OCI-LY1 (cell line): ENCODE measurements around the gene ADNP.

Experiments
- H2AFZ ChIP-seq: fragments of 200-600 bp; sonication (generic), shearing (Covaris generic); 2 replicates; pipeline ENCODE4 v1.6.0; 2014; ENCODE audit warnings: antibody characterized with exemption, mild to moderate bottlenecking, low read length
- H3F3A ChIP-seq: fragments of 200-600 bp; sonication (generic), shearing (Covaris generic); 2 replicates; pipeline ENCODE4 v1.6.0; 2014; ENCODE audit warnings: mild to moderate bottlenecking, antibody characterized with exemption, low read length, moderate library complexity; ENCODE audit not compliant: insufficient read depth
- H3K27ac ChIP-seq: fragments of 200-600 bp; sonication (generic); 2 replicates; pipeline ENCODE4 v1.5.1; 2014; ENCODE audit warnings: low read length, mixed run types, mild to moderate bottlenecking, low read depth; ENCODE audit not compliant: poor library complexity, severe bottlenecking
- H3K27me3 ChIP-seq: fragments of 200-600 bp; sonication (generic); 2 replicates; pipeline ENCODE4 v1.6.0; 2014; ENCODE audit warnings: antibody characterized with exemption, mild to moderate bottlenecking, low read length, moderate library complexity; ENCODE audit not compliant: insufficient read depth
- H3K36me3 ChIP-seq: fragments of 200-600 bp; sonication (generic); 2 replicates; pipeline ENCODE4 v1.6.1; 2014; ENCODE audit warnings: mild to moderate bottlenecking, antibody characterized with exemption, low read length, moderate library complexity, mixed read lengths; ENCODE audit not compliant: insufficient read depth
- H3K4me1 ChIP-seq: fragments of 200-600 bp; sonication (generic); 2 replicates; pipeline ENCODE4 v1.5.1; 2014; ENCODE audit warnings: mild to moderate bottlenecking, low read length, moderate library complexity; ENCODE audit not compliant: insufficient read depth, severe bottlenecking
- H3K4me2 ChIP-seq: fragments of 200-600 bp; sonication (generic), shearing (Covaris generic); 2 replicates; pipeline ENCODE4 v1.6.1; 2014; ENCODE audit warnings: low read length
- H3K4me3 ChIP-seq: fragments of 200-600 bp; sonication (generic); 2 replicates; pipeline ENCODE4 v1.5.1; 2014; ENCODE audit warnings: low read length, low read depth, mild to moderate bottlenecking, mixed read lengths; ENCODE audit not compliant: poor library complexity, severe bottlenecking
- H3K79me2 ChIP-seq: fragments of 200-600 bp; shearing (Covaris generic); 2 replicates; pipeline ENCODE4 v1.6.1; 2016; ENCODE audit warnings: mixed run types, low read length, mixed read lengths; ENCODE audit not compliant: insufficient read depth
- H3K9ac ChIP-seq: fragments of 200-600 bp; sonication (generic), shearing (Covaris generic); 2 replicates; pipeline ENCODE4 v1.6.1; 2014; ENCODE audit warnings: mild to moderate bottlenecking, low read length, mixed read lengths
- H3K9me2 ChIP-seq: fragments of 200-600 bp; sonication (generic), shearing (Covaris generic); 2 replicates; pipeline ENCODE4 v1.6.1; 2014; ENCODE audit warnings: low read depth, mild to moderate bottlenecking, low read length, mixed read lengths
- H3K9me3 ChIP-seq: fragments of 200-600 bp; shearing (Covaris generic); 2 replicates; pipeline ENCODE4 v1.6.1; 2014; ENCODE audit warnings: low read length, mixed read lengths
- H4K20me1 ChIP-seq: fragments of 200-600 bp; sonication (generic), shearing (Covaris generic); 2 replicates; pipeline ENCODE4 v1.6.0; 2016; ENCODE audit warnings: mild to moderate bottlenecking, low read length; ENCODE audit not compliant: insufficient read depth
- EZH2 ChIP-seq: fragments of 200-600 bp; sonication (generic), shearing (Covaris generic); IDR thresholded peaks from 2 replicates; pipeline ENCODE4 v1.8.0; 2017; ENCODE audit warnings: borderline replicate concordance, mixed run types, mild to moderate bottlenecking, antibody characterized with exemption, low read length, moderate library complexity, mixed read lengths
- TF ChIP-seq, protein P1 (sequence below): fragments of 200-600 bp; sonication (generic), shearing (Covaris generic); IDR thresholded peaks from 2 replicates; pipeline ENCODE4 v1.5.1; 2017; ENCODE audit warnings: mild to moderate bottlenecking, antibody characterized with exemption, low read length, moderate library complexity, mixed read lengths

ADNP gene

DNA sequence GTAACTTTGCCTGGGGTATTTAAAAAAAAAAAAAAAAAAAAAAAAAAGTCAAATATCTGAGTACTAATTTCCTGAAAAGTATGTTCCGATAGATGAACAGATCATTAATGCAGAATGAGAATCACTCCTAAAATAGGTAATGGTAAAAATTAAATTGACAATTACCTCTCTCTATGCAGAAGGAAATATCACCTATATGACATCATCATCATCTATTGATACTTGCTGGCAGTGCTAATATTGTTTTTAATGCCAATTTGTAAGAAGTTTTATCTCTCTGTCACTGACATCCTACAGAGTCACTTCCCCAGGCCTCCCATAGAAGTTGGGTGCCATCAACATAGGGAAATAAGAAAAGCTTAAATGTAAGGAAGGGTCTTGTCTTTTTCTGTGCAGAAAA, 29.9 kb downstream of the ADNP start:
- H3K9ac ChIP-seq, result no peak overlapping the region
- H3F3A ChIP-seq, result no peaks in the 10 kb centered on the region
- H3K4me2 ChIP-seq, result no peak overlapping the region
- H3K9me2 ChIP-seq, result no peaks in the 10 kb centered on the region
- no peak overlapping the region for H2AFZ ChIP-seq
- H4K20me1 ChIP-seq, result peaks cover 6% of the 10 kb centered on the region
- no peaks in the 10 kb centered on the region for H3K4me1 ChIP-seq
- no peak for TF ChIP-seq EZH2
- TF ChIP-seq, protein P1, sequence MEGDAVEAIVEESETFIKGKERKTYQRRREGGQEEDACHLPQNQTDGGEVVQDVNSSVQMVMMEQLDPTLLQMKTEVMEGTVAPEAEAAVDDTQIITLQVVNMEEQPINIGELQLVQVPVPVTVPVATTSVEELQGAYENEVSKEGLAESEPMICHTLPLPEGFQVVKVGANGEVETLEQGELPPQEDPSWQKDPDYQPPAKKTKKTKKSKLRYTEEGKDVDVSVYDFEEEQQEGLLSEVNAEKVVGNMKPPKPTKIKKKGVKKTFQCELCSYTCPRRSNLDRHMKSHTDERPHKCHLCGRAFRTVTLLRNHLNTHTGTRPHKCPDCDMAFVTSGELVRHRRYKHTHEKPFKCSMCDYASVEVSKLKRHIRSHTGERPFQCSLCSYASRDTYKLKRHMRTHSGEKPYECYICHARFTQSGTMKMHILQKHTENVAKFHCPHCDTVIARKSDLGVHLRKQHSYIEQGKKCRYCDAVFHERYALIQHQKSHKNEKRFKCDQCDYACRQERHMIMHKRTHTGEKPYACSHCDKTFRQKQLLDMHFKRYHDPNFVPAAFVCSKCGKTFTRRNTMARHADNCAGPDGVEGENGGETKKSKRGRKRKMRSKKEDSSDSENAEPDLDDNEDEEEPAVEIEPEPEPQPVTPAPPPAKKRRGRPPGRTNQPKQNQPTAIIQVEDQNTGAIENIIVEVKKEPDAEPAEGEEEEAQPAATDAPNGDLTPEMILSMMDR, result no peak
- H3K79me2 ChIP-seq, result peaks cover 47% of the 10 kb centered on the region
- H3K27me3 ChIP-seq, result no peaks in the 10 kb centered on the region
- no peaks in the 10 kb centered on the region for H3K9me3 ChIP-seq
- H3K36me3 ChIP-seq, result peaks cover 90% of the 10 kb centered on the region
- no peak overlapping the region for H3K4me3 ChIP-seq
- no peak overlapping the region for H3K27ac ChIP-seq

DNA sequence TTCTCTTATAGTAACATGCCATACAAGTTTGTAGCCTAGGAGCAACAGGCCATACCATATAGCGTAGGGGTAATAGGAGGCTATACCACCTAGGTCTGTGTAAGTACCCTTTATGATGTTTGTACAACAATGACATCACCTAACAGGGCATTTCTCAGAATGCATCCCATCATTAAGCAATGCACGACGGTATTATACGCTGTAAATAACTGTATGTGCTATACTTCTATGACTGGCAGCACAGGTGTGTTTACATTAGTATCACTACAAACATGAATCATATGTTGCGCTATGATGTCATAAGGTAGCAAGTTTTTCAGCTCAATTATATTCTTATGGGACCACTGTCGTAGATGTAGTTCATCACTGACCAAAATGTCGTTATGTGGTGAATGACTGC, 31.0 kb downstream of the ADNP start:
- H3K4me2 ChIP-seq, result no peak overlapping the region
- no peaks in the 10 kb centered on the region for H3K9me2 ChIP-seq
- TF ChIP-seq, protein P1, result no peak
- TF ChIP-seq EZH2, result no peak
- H3K79me2 ChIP-seq, result peaks cover 36% of the 10 kb centered on the region
- H3K4me1 ChIP-seq, result no peaks in the 10 kb centered on the region
- no peaks in the 10 kb centered on the region for H3K27me3 ChIP-seq
- H3K4me3 ChIP-seq, result no peak overlapping the region
- peaks cover 6% of the 10 kb centered on the region for H4K20me1 ChIP-seq
- H3K36me3 ChIP-seq, result peaks cover 98% of the 10 kb centered on the region
- no peaks in the 10 kb centered on the region for H3F3A ChIP-seq
- no peaks in the 10 kb centered on the region for H3K9me3 ChIP-seq
- H3K9ac ChIP-seq, result no peak overlapping the region
- no peak overlapping the region for H3K27ac ChIP-seq
- no peak overlapping the region for H2AFZ ChIP-seq

DNA sequence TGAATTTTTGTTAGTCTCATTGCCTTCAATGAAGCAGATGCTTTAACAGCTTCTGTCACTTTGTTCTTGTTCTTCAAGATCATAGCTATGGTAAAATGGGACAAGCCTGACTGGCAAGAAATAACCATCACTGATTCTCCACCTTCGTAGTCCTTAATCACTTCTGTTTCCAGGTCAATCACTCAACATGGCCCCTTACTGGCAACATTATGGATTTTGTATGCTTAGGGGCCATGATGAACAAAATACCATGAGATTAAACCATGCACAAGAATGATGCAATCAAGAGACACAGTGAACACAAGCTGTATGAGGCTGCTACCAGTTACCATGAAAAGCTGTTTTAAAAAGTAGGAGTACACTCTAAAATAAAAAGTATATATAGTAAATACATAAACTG, 32.8 kb downstream of the ADNP start:
- H3K4me1 ChIP-seq, result no peaks in the 10 kb centered on the region
- H3K9ac ChIP-seq, result no peak overlapping the region
- H3F3A ChIP-seq, result no peaks in the 10 kb centered on the region
- peaks cover 4% of the 10 kb centered on the region for H4K20me1 ChIP-seq
- peaks cover 18% of the 10 kb centered on the region for H3K79me2 ChIP-seq
- H3K27me3 ChIP-seq, result no peaks in the 10 kb centered on the region
- H3K4me2 ChIP-seq, result no peak overlapping the region
- TF ChIP-seq EZH2, result no peak
- TF ChIP-seq, protein P1, result no peak
- H3K27ac ChIP-seq, result no peak overlapping the region
- H3K9me3 ChIP-seq, result no peaks in the 10 kb centered on the region
- H3K4me3 ChIP-seq, result no peak overlapping the region
- no peaks in the 10 kb centered on the region for H3K9me2 ChIP-seq
- peaks cover 98% of the 10 kb centered on the region for H3K36me3 ChIP-seq
- H2AFZ ChIP-seq, result no peak overlapping the region
